GM12878 (cell line): ENCODE data around the gene PRMT7. TPM values are rescaled to one million over a fixed set of nuclear protein-coding genes. Genes with fewer than 3 reads are reported as not detected.

Experiments
- ATAC-seq: fragments of 200-7000 bp; cut with Tn5 transposase; 3 replicates; pipeline ENCODE4 v1.9.1; 2020; ENCODE audit warnings: mild to moderate bottlenecking, moderate library complexity
- BruUV-seq: library from RNA; stranded (reverse); fragments of 400-500 nt; replicated peaks from 2 replicates; lab custom pipeline; 2021; lab: Mats Ljungman, UMichigan
- CTCF ChIA-PET: fragments of 300-600 bp; sonication (Branson Sonifier 250); formaldehyde crosslinking; extraction: SDS; loops from one replicate; lab custom pipeline; 2021; ENCODE audit warnings: inconsistent platforms; lab: Yijun Ruan, JAX
- POLR2A ChIA-PET: fragments of 350-600 bp; formaldehyde crosslinking; extraction: SDS; loops from one replicate; lab custom pipeline; 2021; ENCODE audit warnings: inconsistent platforms; lab: Charles Lee
- RAD21 ChIA-PET: fragments of 300-600 bp; sonication (Branson Sonifier 250); formaldehyde crosslinking; loops from one replicate; lab custom pipeline; 2023; ENCODE audit warnings: antibody characterized with exemption; ENCODE audit not compliant: unreplicated experiment; lab: Charles Lee
- SMC1A ChIA-PET: fragments of 300-600 bp; sonication (Branson Sonifier 250); formaldehyde crosslinking; loops from one replicate; lab custom pipeline; 2023; ENCODE audit not compliant: unreplicated experiment, uncharacterized antibody; lab: Charles Lee
- DNase-seq: peaks from one replicate; pipeline ENCODE4 v3.0.0-alpha.2; 2011; ENCODE audit warnings: low read depth, low spot score
- FAIRE-seq: peaks from 3 replicates; lab custom pipeline; 2011; peaks lifted over from hg19 to GRCh38; lab: Jason Lieb, UNC
- H2AFZ ChIP-seq: 2 replicates; pipeline ENCODE4 v1.6.0; 2011; ENCODE audit warnings: low read depth, low read length, control low read depth; ENCODE audit not compliant: control insufficient read depth
- H3K27ac ChIP-seq: 2 replicates; pipeline ENCODE4 v1.5.1; 2011; ENCODE audit warnings: control low read depth; ENCODE audit not compliant: control insufficient read depth, insufficient read depth
- H3K27me3 ChIP-seq, 2 experiments: replicated peaks in 1 of 2; 2 replicates each; pipeline versions ENCODE4 v1.6.0 to v1.6.1; 2011; ENCODE audit warnings: low read length in 1 of 2; ENCODE audit not compliant: control insufficient read depth in 2 of 2, insufficient read depth in 2 of 2
- H3K36me3 ChIP-seq, 2 experiments: 2 replicates each; pipeline ENCODE4 v1.5.1; 2011; ENCODE audit warnings: low read length in 1 of 2; ENCODE audit not compliant: control insufficient read depth in 2 of 2, insufficient read depth in 2 of 2
- H3K4me1 ChIP-seq: 2 replicates; pipeline ENCODE4 v1.6.1; 2011; ENCODE audit warnings: mild to moderate bottlenecking, low read length, moderate library complexity, mixed read lengths; ENCODE audit not compliant: control insufficient read depth, insufficient read depth
- H3K4me2 ChIP-seq: 2 replicates; pipeline ENCODE4 v1.6.0; 2011; ENCODE audit warnings: control low read depth; ENCODE audit not compliant: control insufficient read depth, insufficient read depth
- H3K4me3 ChIP-seq: fragments of 200-600 bp; sonication (generic); 2 replicates; pipeline ENCODE4 v1.5.1; 2016
- H3K79me2 ChIP-seq: 2 replicates; pipeline ENCODE4 v1.6.0; 2011; ENCODE audit warnings: low read length; ENCODE audit not compliant: control insufficient read depth, insufficient read depth
- H3K9ac ChIP-seq: 2 replicates; pipeline ENCODE4 v1.8.0; 2011; ENCODE audit warnings: low read length, control low read depth, mixed read lengths; ENCODE audit not compliant: control insufficient read depth, insufficient read depth
- H3K9me3 ChIP-seq: replicated peaks from 3 replicates; pipeline ENCODE4 v1.5.1; 2011; ENCODE audit warnings: mild to moderate bottlenecking, low read length; ENCODE audit not compliant: control insufficient read depth, insufficient read depth
- H4K20me1 ChIP-seq: 2 replicates; pipeline ENCODE4 v1.6.0; 2011; ENCODE audit not compliant: control insufficient read depth, insufficient read depth
- BCL11A ChIP-seq: IDR thresholded peaks from 2 replicates; pipeline ENCODE4 v1.6.1; 2011; ENCODE audit warnings: low read depth, low read length
- BRCA1 ChIP-seq: IDR thresholded peaks from 2 replicates; pipeline ENCODE4 v1.6.1; 2011; ENCODE audit warnings: low read depth, low read length, improper control_type of control experiment
- EZH2 ChIP-seq: IDR thresholded peaks from 2 replicates; pipeline ENCODE4 v1.6.1; 2012; ENCODE audit warnings: low read depth, mild to moderate bottlenecking, control low read depth, inconsistent platforms, low read length, borderline replicate concordance; ENCODE audit not compliant: control insufficient read depth
- HDAC2 ChIP-seq: fragments of 200-600 bp; sonication (generic); IDR thresholded peaks from 2 replicates; pipeline ENCODE4 v1.6.1; 2017
- SIN3A ChIP-seq: IDR thresholded peaks from 2 replicates; pipeline ENCODE4 v1.6.1; 2012; ENCODE audit warnings: low read depth, low read length, improper control_type of control experiment
- SIX5 ChIP-seq: IDR thresholded peaks from 2 replicates; pipeline ENCODE4 v1.6.1; 2011; ENCODE audit warnings: mild to moderate bottlenecking, low read depth, low read length, moderate library complexity; ENCODE audit not compliant: severe bottlenecking
- TCF7 ChIP-seq: IDR thresholded peaks from 2 replicates; pipeline ENCODE4 v1.6.1; 2014; ENCODE audit warnings: antibody characterized with exemption, borderline replicate concordance
- ZZZ3 ChIP-seq: IDR thresholded peaks from 2 replicates; pipeline ENCODE4 v1.6.1; 2011; ENCODE audit warnings: low read depth; ENCODE audit not compliant: control insufficient read depth, insufficient read length
- WGBS: methylation state at CpG from one replicate; pipeline ENCODE4 v1.1.6; 2016; ENCODE audit warnings: low lambda C conversion rate; ENCODE audit not compliant: insufficient replicate concordance, insufficient coverage; ENCODE audit errors: missing lambda C conversion rate; 5-methylcytosine and 5-hydroxymethylcytosine counted together
- in situ Hi-C: fragments of 300-500 bp; cut with MboI; formaldehyde crosslinking; loops from 9 replicates; pipeline ENCODE4 v1.14.3; 2018; ENCODE audit warnings: mixed read lengths
- intact Hi-C: fragments of 100-400 bp; cut with micrococcal nuclease; formaldehyde crosslinking; loops from one replicate; pipeline ENCODE4 v1.14.2; 2022; ENCODE audit not compliant: unreplicated experiment
- polyA plus RNA-seq, 11 experiments: library from polyadenylated mRNA; depleted of rRNA in 4 of 11; unstranded in 6 of 11; stranded (reverse) in 5 of 11; fragments of >200 nt; fragmentation: Nextera tagmentation in 4 of 11; fragmentation: Illumina TruSeq in 1 of 11; extraction: Ambion mirVana in 4 of 11; extraction: Trizol in 1 of 11; gene quantifications; 1 replicate in 1 of 11; 2 replicates in 10 of 11; pipeline versions ENCODE4 v1.2.1 to v1.2.3, GENCODE V29; 2011 to 2016; ENCODE audit warnings: inconsistent platforms in 2 of 11, missing spikeins in 2 of 11, low read depth in 1 of 11
- total RNA-seq, 4 experiments: library from RNA; depleted of rRNA in 3 of 4; stranded (reverse); fragments of >200 nt in 3 of 4; fragmentation: Illumina TruSeq in 1 of 4; extraction: Trizol in 1 of 4; gene quantifications; 2 replicates each; pipeline versions ENCODE4 v1.2.1 to v1.2.3, GENCODE V29; 2013 to 2021
- TF ChIP-seq, protein P1 (sequence below): fragments of 450-650 bp; IDR thresholded peaks from 2 replicates; pipeline ENCODE4 v1.6.1; 2017; ENCODE audit warnings: low read depth, mild to moderate bottlenecking, moderate library complexity
- TF ChIP-seq, protein P2 (sequence below): fragments of 450-650 bp; IDR thresholded peaks from 2 replicates; pipeline ENCODE4 v1.6.1; 2017; ENCODE audit warnings: antibody characterized with exemption, mild to moderate bottlenecking, moderate library complexity
- TF ChIP-seq, protein P3 (sequence below): fragments of 450-650 bp; IDR thresholded peaks from 2 replicates; pipeline ENCODE4 v1.6.1; 2018; ENCODE audit warnings: mild to moderate bottlenecking, low read depth, moderate library complexity; ENCODE audit not compliant: partially characterized antibody
- TF ChIP-seq, protein P4 (sequence below): IDR thresholded peaks from 2 replicates; pipeline ENCODE4 v1.6.1; 2011; ENCODE audit warnings: borderline replicate concordance, low read depth, mild to moderate bottlenecking, moderate library complexity, mixed read lengths, low read length; ENCODE audit not compliant: insufficient read depth; ENCODE audit errors: extremely low read length
- TF ChIP-seq, protein P5 (sequence below): IDR thresholded peaks from 2 replicates; pipeline ENCODE4 v1.6.1; 2012; ENCODE audit warnings: low read depth, low read length, improper control_type of control experiment

PRMT7 gene
- total and polyA plus RNA-seq, 10 of the 15 experiments (the other 5 are each of a cell fraction or from before 2014, with no cell fraction given) = 5.1 to 56.1 (median 42.0) TPM

DNA sequence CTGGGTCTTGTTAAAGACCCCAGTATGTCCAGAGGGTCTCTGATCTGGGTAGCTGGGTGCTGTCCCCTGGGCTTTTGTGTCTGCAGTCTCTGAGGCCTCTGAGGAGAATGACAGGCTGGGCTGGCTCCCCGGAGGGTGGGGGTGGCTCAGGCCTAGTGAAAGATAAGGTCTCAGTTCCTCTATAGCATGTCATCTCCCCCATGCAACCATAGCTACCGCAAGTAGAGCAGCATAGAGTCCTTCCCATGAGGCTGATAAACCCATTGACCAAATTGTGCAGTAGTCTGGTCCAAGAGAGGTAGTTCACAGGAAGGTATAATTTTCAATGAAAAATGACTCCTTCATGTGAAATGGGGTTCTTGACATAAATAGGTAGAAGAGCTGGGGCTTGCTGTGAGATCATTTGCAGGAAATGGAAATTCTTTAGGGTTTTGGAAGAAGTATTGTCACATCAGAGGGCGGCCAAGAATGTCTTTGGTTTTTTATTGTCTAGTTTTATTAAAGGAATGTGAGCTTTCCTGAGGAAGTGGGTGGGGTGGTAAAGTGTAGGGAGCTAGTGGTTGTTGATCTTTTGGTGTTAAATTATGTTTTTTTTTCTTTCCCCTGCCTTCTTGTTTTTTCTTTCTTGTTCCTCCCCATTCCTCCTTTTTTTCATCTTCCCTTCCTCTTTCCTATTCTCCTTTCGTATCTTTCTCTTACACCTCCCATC is 21.0 kb upstream of the PRMT7 start:
- H3K27ac ChIP-seq = peak overlapping the region; percentile 92
- peaks cover 30 to 31% of the 10 kb centered on the region in 2 experiments; a peak in 3 of 4 replicates for H3K36me3 ChIP-seq
- no peaks in the 10 kb centered on the region for H3K27me3 ChIP-seq
- peak overlapping the region; percentile 29; the same call in 1 of the 2 replicates for H3K4me3 ChIP-seq
- ChIA-PET POLR2A (interaction anchor here (0.5 to 11.1 kb wide), 11 partner anchors 10 to 180 kb away, joined by 3 to 177 read pairs (median 5); partner anchors contain the start of genes PRMT7, SLC7A6 and SLC7A6OS), SMC1A (interaction anchor here (0.7 to 5.0 kb wide), 14 partner anchors 10 to 204 kb away, joined by 3 to 56 read pairs (median 8); partner anchors contain the start of genes PRMT7, SLC7A6 and SLC7A6OS), RAD21 (interaction anchor here (0.6 to 4.9 kb wide), 13 partner anchors 9 to 48 kb away, joined by 3 to 55 read pairs (median 9); partner anchors contain the start of genes PRMT7, SLC7A6 and SLC7A6OS), CTCF (interaction anchor here (0.7 to 4.8 kb wide), 9 partner anchors 11 to 776 kb away, joined by 3 to 94 read pairs (median 3); partner anchors contain the start of gene SLC7A6)
- H3K79me2 ChIP-seq = peaks cover 39% of the 10 kb centered on the region
- BruUV-seq = no TSS peak
- peak overlapping the region; percentile 59; the same call in 1 of the 2 replicates for H3K9ac ChIP-seq
- no peak overlapping the region for H2AFZ ChIP-seq
- FAIRE-seq = peak; percentile 38
- peak; percentile 95 for ATAC-seq
- H4K20me1 ChIP-seq = no peaks in the 10 kb centered on the region
- 43% methylated on average over 4 of the region's 4 CpGs for WGBS
- peak; percentile 77 for DNase-seq
- no peaks in the 10 kb centered on the region for H3K9me3 ChIP-seq
- peaks cover 57% of the 10 kb centered on the region for H3K4me1 ChIP-seq
- peak overlapping the region; percentile 67 for H3K4me2 ChIP-seq
- intact Hi-C loops (loop anchor here (1.0 kb wide), 1 partner anchor 25 kb away; the partner anchor contains the start of gene SLC7A6), in situ Hi-C loops (no loop called here)
- TF ChIP-seq BRCA1 = no peak
- TF ChIP-seq, protein P1, sequence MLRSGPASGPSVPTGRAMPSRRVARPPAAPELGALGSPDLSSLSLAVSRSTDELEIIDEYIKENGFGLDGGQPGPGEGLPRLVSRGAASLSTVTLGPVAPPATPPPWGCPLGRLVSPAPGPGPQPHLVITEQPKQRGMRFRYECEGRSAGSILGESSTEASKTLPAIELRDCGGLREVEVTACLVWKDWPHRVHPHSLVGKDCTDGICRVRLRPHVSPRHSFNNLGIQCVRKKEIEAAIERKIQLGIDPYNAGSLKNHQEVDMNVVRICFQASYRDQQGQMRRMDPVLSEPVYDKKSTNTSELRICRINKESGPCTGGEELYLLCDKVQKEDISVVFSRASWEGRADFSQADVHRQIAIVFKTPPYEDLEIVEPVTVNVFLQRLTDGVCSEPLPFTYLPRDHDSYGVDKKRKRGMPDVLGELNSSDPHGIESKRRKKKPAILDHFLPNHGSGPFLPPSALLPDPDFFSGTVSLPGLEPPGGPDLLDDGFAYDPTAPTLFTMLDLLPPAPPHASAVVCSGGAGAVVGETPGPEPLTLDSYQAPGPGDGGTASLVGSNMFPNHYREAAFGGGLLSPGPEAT = no peak
- TF ChIP-seq ZZZ3 = no peak
- TF ChIP-seq TCF7 = no peak
- TF ChIP-seq, protein P2, sequence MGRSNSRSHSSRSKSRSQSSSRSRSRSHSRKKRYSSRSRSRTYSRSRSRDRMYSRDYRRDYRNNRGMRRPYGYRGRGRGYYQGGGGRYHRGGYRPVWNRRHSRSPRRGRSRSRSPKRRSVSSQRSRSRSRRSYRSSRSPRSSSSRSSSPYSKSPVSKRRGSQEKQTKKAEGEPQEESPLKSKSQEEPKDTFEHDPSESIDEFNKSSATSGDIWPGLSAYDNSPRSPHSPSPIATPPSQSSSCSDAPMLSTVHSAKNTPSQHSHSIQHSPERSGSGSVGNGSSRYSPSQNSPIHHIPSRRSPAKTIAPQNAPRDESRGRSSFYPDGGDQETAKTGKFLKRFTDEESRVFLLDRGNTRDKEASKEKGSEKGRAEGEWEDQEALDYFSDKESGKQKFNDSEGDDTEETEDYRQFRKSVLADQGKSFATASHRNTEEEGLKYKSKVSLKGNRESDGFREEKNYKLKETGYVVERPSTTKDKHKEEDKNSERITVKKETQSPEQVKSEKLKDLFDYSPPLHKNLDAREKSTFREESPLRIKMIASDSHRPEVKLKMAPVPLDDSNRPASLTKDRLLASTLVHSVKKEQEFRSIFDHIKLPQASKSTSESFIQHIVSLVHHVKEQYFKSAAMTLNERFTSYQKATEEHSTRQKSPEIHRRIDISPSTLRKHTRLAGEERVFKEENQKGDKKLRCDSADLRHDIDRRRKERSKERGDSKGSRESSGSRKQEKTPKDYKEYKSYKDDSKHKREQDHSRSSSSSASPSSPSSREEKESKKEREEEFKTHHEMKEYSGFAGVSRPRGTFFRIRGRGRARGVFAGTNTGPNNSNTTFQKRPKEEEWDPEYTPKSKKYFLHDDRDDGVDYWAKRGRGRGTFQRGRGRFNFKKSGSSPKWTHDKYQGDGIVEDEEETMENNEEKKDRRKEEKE = no peak
- TF ChIP-seq, protein P3, sequence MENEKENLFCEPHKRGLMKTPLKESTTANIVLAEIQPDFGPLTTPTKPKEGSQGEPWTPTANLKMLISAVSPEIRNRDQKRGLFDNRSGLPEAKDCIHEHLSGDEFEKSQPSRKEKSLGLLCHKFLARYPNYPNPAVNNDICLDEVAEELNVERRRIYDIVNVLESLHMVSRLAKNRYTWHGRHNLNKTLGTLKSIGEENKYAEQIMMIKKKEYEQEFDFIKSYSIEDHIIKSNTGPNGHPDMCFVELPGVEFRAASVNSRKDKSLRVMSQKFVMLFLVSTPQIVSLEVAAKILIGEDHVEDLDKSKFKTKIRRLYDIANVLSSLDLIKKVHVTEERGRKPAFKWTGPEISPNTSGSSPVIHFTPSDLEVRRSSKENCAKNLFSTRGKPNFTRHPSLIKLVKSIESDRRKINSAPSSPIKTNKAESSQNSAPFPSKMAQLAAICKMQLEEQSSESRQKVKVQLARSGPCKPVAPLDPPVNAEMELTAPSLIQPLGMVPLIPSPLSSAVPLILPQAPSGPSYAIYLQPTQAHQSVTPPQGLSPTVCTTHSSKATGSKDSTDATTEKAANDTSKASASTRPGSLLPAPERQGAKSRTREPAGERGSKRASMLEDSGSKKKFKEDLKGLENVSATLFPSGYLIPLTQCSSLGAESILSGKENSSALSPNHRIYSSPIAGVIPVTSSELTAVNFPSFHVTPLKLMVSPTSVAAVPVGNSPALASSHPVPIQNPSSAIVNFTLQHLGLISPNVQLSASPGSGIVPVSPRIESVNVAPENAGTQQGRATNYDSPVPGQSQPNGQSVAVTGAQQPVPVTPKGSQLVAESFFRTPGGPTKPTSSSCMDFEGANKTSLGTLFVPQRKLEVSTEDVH = no peak
- no peak for TF ChIP-seq EZH2
- no peak for TF ChIP-seq HDAC2
- TF ChIP-seq BCL11A = 0 out of 2 replicates have a peak, but pooled peaks have one; percentile 3
- TF ChIP-seq SIN3A = no peak
- TF ChIP-seq, protein P4, sequence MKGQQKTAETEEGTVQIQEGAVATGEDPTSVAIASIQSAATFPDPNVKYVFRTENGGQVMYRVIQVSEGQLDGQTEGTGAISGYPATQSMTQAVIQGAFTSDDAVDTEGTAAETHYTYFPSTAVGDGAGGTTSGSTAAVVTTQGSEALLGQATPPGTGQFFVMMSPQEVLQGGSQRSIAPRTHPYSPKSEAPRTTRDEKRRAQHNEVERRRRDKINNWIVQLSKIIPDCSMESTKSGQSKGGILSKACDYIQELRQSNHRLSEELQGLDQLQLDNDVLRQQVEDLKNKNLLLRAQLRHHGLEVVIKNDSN = no peak
- TF ChIP-seq, protein P5, sequence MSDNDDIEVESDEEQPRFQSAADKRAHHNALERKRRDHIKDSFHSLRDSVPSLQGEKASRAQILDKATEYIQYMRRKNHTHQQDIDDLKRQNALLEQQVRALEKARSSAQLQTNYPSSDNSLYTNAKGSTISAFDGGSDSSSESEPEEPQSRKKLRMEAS = no peak; the same call in 1 of the 2 replicates
- no peak for TF ChIP-seq SIX5
